HFFc6 (cell line): ENCODE measurements around the gene ARHGEF25. TPM values are rescaled to one million over a fixed set of nuclear protein-coding genes. Genes with fewer than 3 reads are reported as not detected.

Experiments used
- DNase-seq: peaks from one replicate; pipeline ENCODE4 v3.0.0-alpha.2; 2018
- H3K27ac Mint-ChIP-seq: 2 replicates; pipeline ENCODE4 v1.8.0; 2020; ENCODE audit warnings: mild to moderate bottlenecking, mixed read lengths
- H3K27me3 Mint-ChIP-seq: 2 replicates; pipeline ENCODE4 v1.8.0; 2021; ENCODE audit warnings: mild to moderate bottlenecking, moderate library complexity, mixed read lengths; ENCODE audit not compliant: insufficient read depth
- H3K36me3 Mint-ChIP-seq: 2 replicates; pipeline ENCODE4 v1.8.0; 2021; ENCODE audit warnings: low read depth, mixed read lengths
- H3K4me1 Mint-ChIP-seq: 2 replicates; pipeline ENCODE4 v1.8.0; 2020; ENCODE audit warnings: low read depth, mixed read lengths
- H3K4me3 Mint-ChIP-seq: 2 replicates; pipeline ENCODE4 v1.8.0; 2020; ENCODE audit warnings: mild to moderate bottlenecking, moderate library complexity, mixed read lengths
- H3K9me3 Mint-ChIP-seq: 2 replicates; pipeline ENCODE4 v1.8.0; 2020; ENCODE audit warnings: mild to moderate bottlenecking, mixed read lengths
- CTCF ChIP-seq: fragments of 200-600 bp; sonication (generic); IDR thresholded peaks from 2 replicates; pipeline ENCODE4 v1.5.0; 2021; ENCODE audit warnings: antibody characterized with exemption, mild to moderate bottlenecking
- total RNA-seq, 6 experiments: library from RNA; stranded (reverse); fragmentation: NEBNext Ultra II Directional; extraction: Animal tissue kit (Norgen Biotek cat#: 25700); gene quantifications; 2 replicates in 1 of 6; 3 replicates in 5 of 6; pipeline ENCODE4 v1.2.3, GENCODE V29; 2021

The ARHGEF25 gene
- total RNA-seq, 6 experiments from 2014 or later: 10.2 to 21.9 (median 11.9) TPM

- H3K4me1 Mint-ChIP-seq: peaks cover 6% of the 10 kb centered on the region; the same call in 1 of the 2 replicates
- H3K4me3 Mint-ChIP-seq: peak overlapping the region; percentile 75
- peaks cover 32% of the 10 kb centered on the region for H3K27me3 Mint-ChIP-seq
- H3K9me3 Mint-ChIP-seq: no peaks in the 10 kb centered on the region
- H3K27ac Mint-ChIP-seq: no peak overlapping the region
- TF ChIP-seq CTCF: no peak
- DNase-seq: no peak
- no peaks in the 10 kb centered on the region; the same call in 1 of the 2 replicates for H3K36me3 Mint-ChIP-seq
These were observed 11.3 kb downstream of the ARHGEF25 start for GRCh38 chr12:57622293-57623245.

GRCh38 chr12:57623385-57623784 is 12.2 kb downstream of the ARHGEF25 start:
- no peak for DNase-seq
- Mint-ChIP-seq H3K27ac (no peak overlapping the region), H3K4me1 (peaks cover 6% of the 10 kb centered on the region; the same call in 1 of the 2 replicates), H3K4me3 (no peak overlapping the region), H3K27me3 (peaks cover 32% of the 10 kb centered on the region), H3K36me3 (no peaks in the 10 kb centered on the region; the same call in 1 of the 2 replicates), H3K9me3 (no peaks in the 10 kb centered on the region)
- TF ChIP-seq CTCF: no peak

- Mint-ChIP-seq H3K36me3 (no peaks in the 10 kb centered on the region; the same call in 1 of the 2 replicates), H3K4me3 (no peak overlapping the region)
- no peak for TF ChIP-seq CTCF
These were observed 12.7 kb downstream of the ARHGEF25 start for GRCh38 chr12:57623811-57624390.

GRCh38 chr12:57624441-57625220 is 13.4 kb downstream of the ARHGEF25 start:
- Mint-ChIP-seq H3K9me3 (no peaks in the 10 kb centered on the region), H3K27ac (no peak overlapping the region), H3K36me3 (no peaks in the 10 kb centered on the region; the same call in 1 of the 2 replicates), H3K4me3 (no peak overlapping the region), H3K4me1 (peaks cover 6% of the 10 kb centered on the region; the same call in 1 of the 2 replicates), H3K27me3 (peaks cover 29% of the 10 kb centered on the region)
- DNase-seq: no peak
- no peak for TF ChIP-seq CTCF

More at GRCh38 chr12:57623811-57624390, 12.7 kb downstream of the ARHGEF25 start:
- Mint-ChIP-seq H3K27ac (no peak overlapping the region), H3K4me1 (peaks cover 6% of the 10 kb centered on the region; the same call in 1 of the 2 replicates), H3K27me3 (peaks cover 32% of the 10 kb centered on the region), H3K9me3 (no peaks in the 10 kb centered on the region)
- no peak for DNase-seq
